ENCODE results near the gene WAC. TPM values are rescaled to one million over a fixed set of nuclear protein-coding genes. Genes with fewer than 3 reads are reported as not detected.

The WAC gene
- total RNA-seq, 1 donor from 2014 or later: 123 TPM

DNA sequence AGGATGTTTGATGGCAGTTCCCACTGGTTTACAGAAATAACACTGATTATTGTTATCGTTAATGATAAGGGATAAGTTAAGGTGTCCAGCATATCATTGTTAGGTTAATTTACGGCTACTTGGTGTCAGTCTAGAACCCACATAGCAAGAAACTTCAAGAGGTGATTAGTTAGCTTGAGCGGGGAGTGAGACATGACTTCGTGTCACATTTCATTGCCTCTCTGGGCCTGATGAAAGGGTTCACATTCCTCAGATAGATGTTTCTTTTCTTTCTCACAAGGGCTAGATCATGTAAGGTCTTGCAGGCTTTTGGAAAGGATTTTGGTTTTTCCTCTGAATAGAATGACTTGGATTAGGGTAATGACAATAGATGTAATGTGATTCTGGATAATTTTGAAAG is 26.7 kb downstream of the WAC start:
- Histone ChIP-seq H3K4me2 (ENCODE audit: low read length) (peak overlapping the region; percentile 18), H3K27ac (ENCODE audit: low read depth, low read length) (no peak overlapping the region), H3K9me3 (ENCODE audit: insufficient read depth, low read depth, low read length) (no peaks in the 10 kb centered on the region), H3K27me3 (ENCODE audit: insufficient read depth, low read length) (no peaks in the 10 kb centered on the region), H3K79me2 (ENCODE audit: insufficient read depth, low read length) (peaks cover 100% of the 10 kb centered on the region), H3K4me3 (ENCODE audit: insufficient read depth, low read depth, low read length) (no peak overlapping the region), H3K9ac (ENCODE audit: low read length) (no peak overlapping the region), H3K4me1 (ENCODE audit: insufficient read depth, low read length) (peaks cover 5% of the 10 kb centered on the region), H3K36me3 (ENCODE audit: insufficient read depth, low read length) (peaks cover 24% of the 10 kb centered on the region), H2AFZ (ENCODE audit: low read depth, low read length) (no peak overlapping the region), H4K20me1 (ENCODE audit: insufficient read depth, low read length) (peaks cover 98% of the 10 kb centered on the region)
- FAIRE-seq: no peak
- Mint-ChIP-seq H3K4me3 (ENCODE audit: unreplicated experiment) (no peak overlapping the region), H3K27me3 (ENCODE audit: low read depth, unreplicated experiment) (no peaks in the 10 kb centered on the region), H3K36me3 (ENCODE audit: low read depth, unreplicated experiment) (peaks cover 24% of the 10 kb centered on the region), H3K4me1 (ENCODE audit: low read depth, unreplicated experiment) (peaks cover 52% of the 10 kb centered on the region), H3K9me3 (ENCODE audit: unreplicated experiment) (no peaks in the 10 kb centered on the region), H3K27ac (ENCODE audit: unreplicated experiment) (peak overlapping the region; percentile 50)
- TF ChIP-seq EZH2 (IDR thresholded peaks at IDR 0.05; ENCODE audit: insufficient read depth, low read length) (no peak), CTCF (IDR thresholded peaks at IDR 0.05; ENCODE audit: insufficient read depth, low read depth, low read length) (no peak)
- peak; percentile 50 for DNase-seq (ENCODE audit: low read depth)

- Mint-ChIP-seq H3K9me3 (ENCODE audit: unreplicated experiment) (no peaks in the 10 kb centered on the region), H3K4me3 (ENCODE audit: unreplicated experiment) (no peak overlapping the region), H3K27me3 (ENCODE audit: low read depth, unreplicated experiment) (no peaks in the 10 kb centered on the region), H3K36me3 (ENCODE audit: low read depth, unreplicated experiment) (peaks cover 23% of the 10 kb centered on the region), H3K27ac (ENCODE audit: unreplicated experiment) (peak overlapping the region; percentile 19), H3K4me1 (ENCODE audit: low read depth, unreplicated experiment) (peaks cover 50% of the 10 kb centered on the region)
- H3K4me2 ChIP-seq (ENCODE audit: low read length): no peak overlapping the region
- TF ChIP-seq CTCF (IDR thresholded peaks at IDR 0.05; ENCODE audit: insufficient read depth, low read depth, low read length): no peak
- no peak for TF ChIP-seq EZH2 (IDR thresholded peaks at IDR 0.05; ENCODE audit: insufficient read depth, low read length)
- H3K9me3 ChIP-seq (ENCODE audit: insufficient read depth, low read depth, low read length): no peaks in the 10 kb centered on the region
- H3K4me1 ChIP-seq (ENCODE audit: insufficient read depth, low read length): peaks cover 5% of the 10 kb centered on the region
- peaks cover 14% of the 10 kb centered on the region for H3K36me3 ChIP-seq (ENCODE audit: insufficient read depth, low read length)
- H3K79me2 ChIP-seq (ENCODE audit: insufficient read depth, low read length): peaks cover 100% of the 10 kb centered on the region
- peaks cover 96% of the 10 kb centered on the region for H4K20me1 ChIP-seq (ENCODE audit: insufficient read depth, low read length)
- FAIRE-seq: no peak
- no peak for DNase-seq (ENCODE audit: low read depth)
- H3K27me3 ChIP-seq (ENCODE audit: insufficient read depth, low read length): no peaks in the 10 kb centered on the region
- no peak overlapping the region for H2AFZ ChIP-seq (ENCODE audit: low read depth, low read length)
- no peak overlapping the region for H3K4me3 ChIP-seq (ENCODE audit: insufficient read depth, low read depth, low read length)
- no peak overlapping the region for H3K27ac ChIP-seq (ENCODE audit: low read depth, low read length)
- no peak overlapping the region for H3K9ac ChIP-seq (ENCODE audit: low read length)
These were observed 27.7 kb downstream of the WAC start for GRCh38 chr10:28560617-28561016.

- H4K20me1 ChIP-seq (ENCODE audit: insufficient read depth, low read length): peaks cover 97% of the 10 kb centered on the region
- peaks cover 12% of the 10 kb centered on the region for H3K36me3 ChIP-seq (ENCODE audit: insufficient read depth, low read length)
- no peaks in the 10 kb centered on the region for H3K9me3 ChIP-seq (ENCODE audit: insufficient read depth, low read depth, low read length)
- peaks cover 55% of the 10 kb centered on the region for H3K4me1 Mint-ChIP-seq (ENCODE audit: low read depth, unreplicated experiment)
- H3K9me3 Mint-ChIP-seq (ENCODE audit: unreplicated experiment): no peaks in the 10 kb centered on the region
- H3K27me3 Mint-ChIP-seq (ENCODE audit: low read depth, unreplicated experiment): no peaks in the 10 kb centered on the region
- H3K27me3 ChIP-seq (ENCODE audit: insufficient read depth, low read length): no peaks in the 10 kb centered on the region
- peaks cover 22% of the 10 kb centered on the region for H3K36me3 Mint-ChIP-seq (ENCODE audit: low read depth, unreplicated experiment)
- H3K4me1 ChIP-seq (ENCODE audit: insufficient read depth, low read length): peaks cover 5% of the 10 kb centered on the region
- no peak overlapping the region for H3K9ac ChIP-seq (ENCODE audit: low read length)
- TF ChIP-seq CTCF (IDR thresholded peaks at IDR 0.05; ENCODE audit: insufficient read depth, low read depth, low read length): no peak
- no peak for TF ChIP-seq EZH2 (IDR thresholded peaks at IDR 0.05; ENCODE audit: insufficient read depth, low read length)
- H3K27ac Mint-ChIP-seq (ENCODE audit: unreplicated experiment): no peak overlapping the region
- no peak overlapping the region for H3K27ac ChIP-seq (ENCODE audit: low read depth, low read length)
- no peak overlapping the region for H3K4me3 Mint-ChIP-seq (ENCODE audit: unreplicated experiment)
- H3K4me2 ChIP-seq (ENCODE audit: low read length): no peak overlapping the region
- no peak overlapping the region for H3K4me3 ChIP-seq (ENCODE audit: insufficient read depth, low read depth, low read length)
- DNase-seq (ENCODE audit: low read depth) (no peak), FAIRE-seq (no peak)
- H3K79me2 ChIP-seq (ENCODE audit: insufficient read depth, low read length): peaks cover 100% of the 10 kb centered on the region
- H2AFZ ChIP-seq (ENCODE audit: low read depth, low read length): no peak overlapping the region
These were observed 28.6 kb downstream of the WAC start for GRCh38 chr10:28561531-28561930.

Measured in astrocyte (in vitro differentiated cells and primary cell).